Progenitor cell of endocrine pancreas (in vitro differentiated cells): ENCODE results near the gene NF2. TPM values are rescaled to one million over a fixed set of nuclear protein-coding genes. Genes with fewer than 3 reads are reported as not detected.

Experiments used
- DNase-seq: peaks from one replicate; pipeline ENCODE4 v3.0.0; 2021; ENCODE audit warnings: low spot score; ENCODE audit not compliant: unreplicated experiment
- H3K27ac Mint-ChIP-seq: 2 replicates; pipeline ENCODE4 v1.8.0; 2021; ENCODE audit warnings: mild to moderate bottlenecking, moderate library complexity, mixed read lengths
- H3K27me3 Mint-ChIP-seq: 2 replicates; pipeline ENCODE4 v1.8.0; 2021; ENCODE audit warnings: mixed read lengths
- H3K36me3 Mint-ChIP-seq: 2 replicates; pipeline ENCODE4 v1.8.0; 2022; ENCODE audit warnings: mixed read lengths; ENCODE audit not compliant: insufficient read depth
- H3K4me1 Mint-ChIP-seq: 2 replicates; pipeline ENCODE4 v1.8.0; 2021; ENCODE audit warnings: low read depth, mixed read lengths
- H3K4me3 Mint-ChIP-seq: 2 replicates; pipeline ENCODE4 v1.8.0; 2021; ENCODE audit warnings: low read depth, mild to moderate bottlenecking, moderate library complexity, mixed read lengths
- H3K9me3 Mint-ChIP-seq: 2 replicates; pipeline ENCODE4 v1.8.0; 2021; ENCODE audit warnings: low read depth, mixed read lengths
- CTCF ChIP-seq: fragments of 200-600 bp; sonication (generic); IDR thresholded peaks from one replicate; pipeline ENCODE4 v1.5.0; 2021; ENCODE audit warnings: antibody characterized with exemption, mild to moderate bottlenecking; ENCODE audit not compliant: unreplicated experiment
- total RNA-seq: library from RNA; stranded (reverse); gene quantifications from 2 replicates; pipeline ENCODE4 v1.2.1, GENCODE V29; 2021

Gene NF2
- total RNA-seq, 1 donor from 2014 or later: 37.1 TPM

GRCh38 chr22:29650370-29650769 is 46.9 kb downstream of the NF2 start:
- H3K4me1 Mint-ChIP-seq: no peaks in the 10 kb centered on the region
- no peak overlapping the region for H3K4me3 Mint-ChIP-seq
- no peaks in the 10 kb centered on the region for H3K27me3 Mint-ChIP-seq
- H3K27ac Mint-ChIP-seq: no peak overlapping the region
- TF ChIP-seq CTCF: no peak
- no peak for DNase-seq
- peaks cover 15% of the 10 kb centered on the region for H3K36me3 Mint-ChIP-seq
- H3K9me3 Mint-ChIP-seq: no peaks in the 10 kb centered on the region

- DNase-seq: no peak
- Mint-ChIP-seq H3K9me3 (no peaks in the 10 kb centered on the region), H3K4me3 (no peak overlapping the region), H3K36me3 (peaks cover 9% of the 10 kb centered on the region), H3K27me3 (no peaks in the 10 kb centered on the region), H3K4me1 (no peaks in the 10 kb centered on the region), H3K27ac (no peak overlapping the region)
- no peak for TF ChIP-seq CTCF
Measured at GRCh38 chr22:29651652-29652051, 48.2 kb downstream of the NF2 start.

GRCh38 chr22:29654420-29654819 is 51.0 kb downstream of the NF2 start:
- Mint-ChIP-seq H3K4me3 (no peak overlapping the region), H3K27me3 (no peaks in the 10 kb centered on the region), H3K27ac (no peak overlapping the region), H3K9me3 (no peaks in the 10 kb centered on the region), H3K36me3 (peaks cover 7% of the 10 kb centered on the region), H3K4me1 (no peaks in the 10 kb centered on the region)
- no peak for DNase-seq
- TF ChIP-seq CTCF: no peak

GRCh38 chr22:29654882-29655281 is 51.4 kb downstream of the NF2 start:
- Mint-ChIP-seq H3K4me3 (no peak overlapping the region), H3K27me3 (no peaks in the 10 kb centered on the region), H3K36me3 (peaks cover 7% of the 10 kb centered on the region), H3K9me3 (no peaks in the 10 kb centered on the region), H3K4me1 (no peaks in the 10 kb centered on the region), H3K27ac (no peak overlapping the region)
- no peak for TF ChIP-seq CTCF
- DNase-seq: no peak

GRCh38 chr22:29658176-29658575 is 54.7 kb downstream of the NF2 start:
- no peaks in the 10 kb centered on the region for H3K4me1 Mint-ChIP-seq
- H3K36me3 Mint-ChIP-seq: peaks cover 10% of the 10 kb centered on the region
- H3K27ac Mint-ChIP-seq: peak overlapping the region; percentile 19
- no peaks in the 10 kb centered on the region for H3K27me3 Mint-ChIP-seq
- H3K9me3 Mint-ChIP-seq: no peaks in the 10 kb centered on the region
- no peak for TF ChIP-seq CTCF
- DNase-seq: no peak
- H3K4me3 Mint-ChIP-seq: no peak overlapping the region
